ENCODE measurements around the gene RAPGEF4.

GRCh38 chr2:173099271-173099670, 363.6 kb downstream of the RAPGEF4 start:
- TF ChIP-seq POLR2A (IDR thresholded peaks at IDR 0.05; ENCODE audit: low read depth) (no peak), CTCF (IDR thresholded peaks at IDR 0.05) (no peak)

Measured in esophagus muscularis mucosa (tissue), 3 donors.